Measurements from ENCODE around the gene INSYN1. TPM values are rescaled to one million over a fixed set of nuclear protein-coding genes. Genes with fewer than 3 reads are reported as not detected.

INSYN1 gene
- total and polyA plus RNA-seq, 3 experiments from 2014 or later, result not detected

DNA sequence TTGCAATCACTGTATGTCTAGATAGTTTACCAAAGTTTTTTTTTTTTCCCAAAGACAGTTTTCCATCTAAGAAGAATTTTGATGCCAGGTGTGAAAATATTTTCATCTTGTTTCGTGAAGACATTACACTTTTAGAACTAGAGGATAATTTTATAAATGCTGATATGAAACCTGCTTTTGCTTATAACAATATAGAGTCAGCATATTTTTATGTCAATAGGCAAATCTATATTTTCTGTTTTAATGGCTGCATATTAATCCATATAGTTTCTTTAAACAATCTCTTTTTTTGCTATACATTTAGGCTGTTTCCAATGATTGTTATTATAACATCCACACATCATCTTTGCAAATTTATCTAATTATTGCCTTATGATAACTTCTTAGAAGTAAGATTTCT, 12.6 kb upstream of the INSYN1 start:
- no peak for DNase-seq
- no peak overlapping the region for H3K27ac ChIP-seq (ENCODE audit: low read depth, low read length)
- Mint-ChIP-seq H3K9me3 (no peaks in the 10 kb centered on the region), H3K36me3 (no peaks in the 10 kb centered on the region), H3K27me3 (peaks cover 5 to 23% of the 10 kb centered on the region in 2 donors), H3K27ac (no peak overlapping the region), H3K4me3 (no peak overlapping the region), H3K4me1 (no peaks in the 10 kb centered on the region)
- no peaks in the 10 kb centered on the region for H3K36me3 ChIP-seq (ENCODE audit: insufficient read depth, low read length)
- no peak overlapping the region for H3K4me3 ChIP-seq (ENCODE audit: low read length)
- no peaks in the 10 kb centered on the region for H3K27me3 ChIP-seq (ENCODE audit: insufficient read depth, low read length, poor library complexity, severe bottlenecking)
- H3K9me3 ChIP-seq (ENCODE audit: low read length), result no peaks in the 10 kb centered on the region
- no peaks in the 10 kb centered on the region for H3K4me1 ChIP-seq (ENCODE audit: insufficient read depth, low read length)
- ChIA-PET POLR2A (no interaction called here), CTCF (no interaction called here)

- H3K27ac ChIP-seq (ENCODE audit: low read depth, low read length), result no peak overlapping the region
- H3K27me3 Mint-ChIP-seq, result peaks cover 5 to 23% of the 10 kb centered on the region in 2 donors
- DNase-seq, result no peak
- no peaks in the 10 kb centered on the region for H3K27me3 ChIP-seq (ENCODE audit: insufficient read depth, low read length, poor library complexity, severe bottlenecking)
- H3K4me1 ChIP-seq (ENCODE audit: insufficient read depth, low read length), result no peaks in the 10 kb centered on the region
- no peaks in the 10 kb centered on the region for H3K9me3 ChIP-seq (ENCODE audit: low read length)
- H3K9me3 Mint-ChIP-seq, result no peaks in the 10 kb centered on the region
- no peaks in the 10 kb centered on the region for H3K4me1 Mint-ChIP-seq
- H3K4me3 ChIP-seq (ENCODE audit: low read length), result no peak overlapping the region
- no peak overlapping the region for H3K4me3 Mint-ChIP-seq
- ChIA-PET CTCF (no interaction called here), POLR2A (no interaction called here)
- no peaks in the 10 kb centered on the region for H3K36me3 Mint-ChIP-seq
- H3K27ac Mint-ChIP-seq, result no peak overlapping the region
- no peaks in the 10 kb centered on the region for H3K36me3 ChIP-seq (ENCODE audit: insufficient read depth, low read length)
Observed at GRCh38 chr15:73763931-73764330, 10.8 kb upstream of the INSYN1 start.

- Mint-ChIP-seq H3K4me1 (no peaks in the 10 kb centered on the region), H3K4me3 (no peak overlapping the region), H3K27me3 (peaks cover 10 to 22% of the 10 kb centered on the region in 2 donors), H3K36me3 (no peaks in the 10 kb centered on the region), H3K9me3 (peaks cover 0 to under 1% (median 0%) of the 10 kb centered on the region in 5 donors), H3K27ac (no peak overlapping the region)
- no peak overlapping the region for H3K27ac ChIP-seq (ENCODE audit: low read depth, low read length)
- no peaks in the 10 kb centered on the region for H3K9me3 ChIP-seq (ENCODE audit: low read length)
- H3K4me1 ChIP-seq (ENCODE audit: insufficient read depth, low read length), result no peaks in the 10 kb centered on the region
- H3K4me3 ChIP-seq (ENCODE audit: low read length), result no peak overlapping the region
- ChIA-PET CTCF (no interaction called here), POLR2A (no interaction called here)
- no peaks in the 10 kb centered on the region for H3K27me3 ChIP-seq (ENCODE audit: insufficient read depth, low read length, poor library complexity, severe bottlenecking)
- DNase-seq, result no peak
- no peaks in the 10 kb centered on the region for H3K36me3 ChIP-seq (ENCODE audit: insufficient read depth, low read length)
Observed at GRCh38 chr15:73760330-73761329, 7.5 kb upstream of the INSYN1 start.

DNA sequence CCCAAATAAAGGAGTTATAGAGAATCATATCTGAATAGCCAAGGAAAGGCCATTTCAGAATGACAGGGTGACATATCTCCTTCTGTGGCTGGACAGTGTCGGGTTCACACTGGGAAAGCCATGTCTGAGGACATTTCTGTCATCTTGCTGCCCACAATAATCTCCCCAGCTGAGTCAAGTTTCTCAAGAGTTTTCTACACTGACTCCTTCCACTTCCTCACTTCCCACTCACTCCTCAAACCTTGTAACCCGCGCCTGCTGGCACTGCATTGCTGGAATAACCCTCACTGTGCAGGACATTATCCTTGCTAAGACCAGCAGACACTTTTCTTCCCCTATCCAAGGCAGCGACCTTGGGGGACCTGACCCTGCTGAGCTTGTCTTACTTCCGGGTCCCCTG, 5.3 kb upstream of the INSYN1 start:
- Histone ChIP-seq H3K9me3 (ENCODE audit: low read length) (no peaks in the 10 kb centered on the region), H3K36me3 (ENCODE audit: insufficient read depth, low read length) (no peaks in the 10 kb centered on the region), H3K27me3 (ENCODE audit: insufficient read depth, low read length, poor library complexity, severe bottlenecking) (no peaks in the 10 kb centered on the region), H3K4me3 (ENCODE audit: low read length) (no peak overlapping the region), H3K27ac (ENCODE audit: low read depth, low read length) (no peak overlapping the region), H3K4me1 (ENCODE audit: insufficient read depth, low read length) (no peaks in the 10 kb centered on the region)
- Mint-ChIP-seq H3K4me1 (peaks cover 0 to 8% (median 0%) of the 10 kb centered on the region in 3 donors), H3K27me3 (peaks cover 18 to 32% of the 10 kb centered on the region in 2 donors), H3K9me3 (peaks cover 0 to 4% (median 0%) of the 10 kb centered on the region in 5 donors), H3K4me3 (no peak overlapping the region), H3K36me3 (no peaks in the 10 kb centered on the region), H3K27ac (no peak overlapping the region)
- no peak for DNase-seq
- CTCF ChIA-PET, result no interaction called here
- POLR2A ChIA-PET, result no interaction called here

- Histone ChIP-seq H3K9me3 (ENCODE audit: low read length) (no peaks in the 10 kb centered on the region), H3K27ac (ENCODE audit: low read depth, low read length) (no peak overlapping the region), H3K27me3 (ENCODE audit: insufficient read depth, low read length, poor library complexity, severe bottlenecking) (no peaks in the 10 kb centered on the region), H3K36me3 (ENCODE audit: insufficient read depth, low read length) (no peaks in the 10 kb centered on the region), H3K4me3 (ENCODE audit: low read length) (no peak overlapping the region), H3K4me1 (ENCODE audit: insufficient read depth, low read length) (no peaks in the 10 kb centered on the region)
- Mint-ChIP-seq H3K36me3 (no peaks in the 10 kb centered on the region), H3K27ac (no peak overlapping the region), H3K27me3 (peaks cover 16 to 32% of the 10 kb centered on the region in 2 donors), H3K4me1 (peaks cover 0 to 8% (median 0%) of the 10 kb centered on the region in 3 donors), H3K9me3 (peaks cover 0 to 4% (median 0%) of the 10 kb centered on the region in 5 donors), H3K4me3 (no peak overlapping the region)
- POLR2A ChIA-PET, result no interaction called here
- CTCF ChIA-PET, result no interaction called here
- DNase-seq, result no peak
Observed at GRCh38 chr15:73757571-73757970, 4.4 kb upstream of the INSYN1 start.

GRCh38 chr15:73756947-73757513, 3.9 kb upstream of the INSYN1 start:
- POLR2A ChIA-PET, result no interaction called here

GRCh38 chr15:73756390-73756789, 3.2 kb upstream of the INSYN1 start:
- ChIA-PET POLR2A (no interaction called here), CTCF (no interaction called here)
- Histone ChIP-seq H3K27ac (ENCODE audit: low read depth, low read length) (no peak overlapping the region), H3K27me3 (ENCODE audit: insufficient read depth, low read length, poor library complexity, severe bottlenecking) (no peaks in the 10 kb centered on the region), H3K9me3 (ENCODE audit: low read length) (no peaks in the 10 kb centered on the region), H3K36me3 (ENCODE audit: insufficient read depth, low read length) (no peaks in the 10 kb centered on the region), H3K4me1 (ENCODE audit: insufficient read depth, low read length) (no peaks in the 10 kb centered on the region), H3K4me3 (ENCODE audit: low read length) (no peak overlapping the region)
- Mint-ChIP-seq H3K4me3 (no peak overlapping the region), H3K27ac (no peak overlapping the region), H3K27me3 (peaks cover 18 to 33% of the 10 kb centered on the region in 2 donors), H3K36me3 (no peaks in the 10 kb centered on the region), H3K4me1 (peaks cover 0 to 10% (median 1%) of the 10 kb centered on the region in 3 donors), H3K9me3 (peaks cover 0 to 4% (median 0%) of the 10 kb centered on the region in 5 donors)
- no peak for DNase-seq

More at GRCh38 chr15:73756947-73757513, 3.9 kb upstream of the INSYN1 start:
- H3K36me3 Mint-ChIP-seq, result no peaks in the 10 kb centered on the region
- no peaks in the 10 kb centered on the region for H3K4me1 ChIP-seq (ENCODE audit: insufficient read depth, low read length)
- H3K27me3 Mint-ChIP-seq, result peaks cover 16 to 32% of the 10 kb centered on the region in 2 donors
- H3K4me3 ChIP-seq (ENCODE audit: low read length), result no peak overlapping the region
- H3K9me3 Mint-ChIP-seq, result peaks cover 0 to 4% (median 0%) of the 10 kb centered on the region in 5 donors
- no peak overlapping the region for H3K27ac Mint-ChIP-seq
- H3K4me1 Mint-ChIP-seq, result peaks cover 0 to 8% (median 0%) of the 10 kb centered on the region in 3 donors
- no peaks in the 10 kb centered on the region for H3K36me3 ChIP-seq (ENCODE audit: insufficient read depth, low read length)
- H3K4me3 Mint-ChIP-seq, result no peak overlapping the region
- DNase-seq, result no peak
- H3K27me3 ChIP-seq (ENCODE audit: insufficient read depth, low read length, poor library complexity, severe bottlenecking), result no peaks in the 10 kb centered on the region
- no peaks in the 10 kb centered on the region for H3K9me3 ChIP-seq (ENCODE audit: low read length)
- H3K27ac ChIP-seq (ENCODE audit: low read depth, low read length), result no peak overlapping the region
- CTCF ChIA-PET, result no interaction called here

- ChIA-PET CTCF (no interaction called here), POLR2A (no interaction called here)
- no peak overlapping the region for H3K4me3 ChIP-seq (ENCODE audit: low read length)
- H3K4me3 Mint-ChIP-seq, result no peak overlapping the region
- H3K27ac ChIP-seq (ENCODE audit: low read depth, low read length), result no peak overlapping the region
- H3K27ac Mint-ChIP-seq, result no peak overlapping the region
- no peaks in the 10 kb centered on the region for H3K4me1 ChIP-seq (ENCODE audit: insufficient read depth, low read length)
- H3K9me3 ChIP-seq (ENCODE audit: low read length), result no peaks in the 10 kb centered on the region
- H3K27me3 ChIP-seq (ENCODE audit: insufficient read depth, low read length, poor library complexity, severe bottlenecking), result no peaks in the 10 kb centered on the region
- peaks cover 0 to 12% (median 2%) of the 10 kb centered on the region in 3 donors for H3K4me1 Mint-ChIP-seq
- H3K36me3 Mint-ChIP-seq, result no peaks in the 10 kb centered on the region
- DNase-seq, result no peak
- H3K9me3 Mint-ChIP-seq, result peaks cover 0 to 4% (median 0%) of the 10 kb centered on the region in 5 donors
- peaks cover 20 to 36% of the 10 kb centered on the region in 2 donors for H3K27me3 Mint-ChIP-seq
- no peaks in the 10 kb centered on the region for H3K36me3 ChIP-seq (ENCODE audit: insufficient read depth, low read length)
Observed at GRCh38 chr15:73755946-73756345, 2.8 kb upstream of the INSYN1 start.
